Measurements from ENCODE around the gene TEX13D.
"Not testable (repeated sequence)": the region's sequence is repeated elsewhere in the genome, so short reads cannot be mapped to it uniquely, and the experiment has no call there.

Gene TEX13D

DNA sequence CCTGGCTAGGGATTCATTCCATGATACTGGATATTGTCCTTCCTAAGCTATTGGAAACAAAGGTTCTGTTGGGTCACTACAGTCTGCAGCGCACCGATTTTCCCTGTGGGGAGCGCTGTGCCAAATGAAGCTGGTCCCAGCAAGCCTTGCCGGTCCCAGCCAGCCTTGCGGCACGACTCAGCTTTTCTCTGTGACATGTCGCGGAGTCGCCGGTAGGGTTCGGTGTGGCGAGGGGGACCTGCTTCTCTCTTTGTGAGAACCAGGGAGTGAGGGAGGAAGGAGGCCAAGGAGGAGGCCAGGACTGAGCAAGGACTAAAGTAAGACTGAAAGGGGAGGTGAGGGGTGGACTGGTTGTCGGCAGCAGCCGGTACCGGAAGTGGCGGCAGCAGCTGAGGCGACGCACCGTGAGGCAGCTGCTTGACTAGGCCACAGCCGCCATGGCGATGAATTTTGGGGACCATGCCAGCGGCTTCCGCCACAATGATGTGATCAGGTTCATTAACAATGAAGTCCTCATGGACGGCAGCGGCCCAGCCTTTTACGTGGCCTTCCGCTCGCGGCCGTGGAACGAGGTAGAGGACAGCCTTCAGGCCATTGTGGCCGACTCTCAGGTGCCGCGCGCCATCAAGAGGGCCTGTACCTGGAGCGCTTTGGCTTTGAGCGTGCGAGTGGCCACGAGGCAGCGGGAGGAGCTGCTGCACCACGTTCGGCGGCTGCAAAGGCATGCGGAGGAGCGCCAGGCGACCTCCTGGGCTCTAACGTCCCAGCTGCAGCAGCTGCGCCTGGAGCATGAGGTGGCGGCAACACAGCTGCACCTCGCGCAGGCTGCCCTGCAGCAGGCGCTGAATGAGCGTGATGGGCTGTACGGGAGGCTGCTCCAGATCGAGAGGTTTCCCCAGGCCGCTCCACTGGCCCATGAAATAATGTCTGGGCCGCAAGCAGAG, at the start of gene TEX13D:
Gene TEX13D (plus strand): TSS at position 180 of the 944 bp plus-strand sequence. CDS start 258 bp downstream, at position 438.
- DNase-seq: no peak

DNA sequence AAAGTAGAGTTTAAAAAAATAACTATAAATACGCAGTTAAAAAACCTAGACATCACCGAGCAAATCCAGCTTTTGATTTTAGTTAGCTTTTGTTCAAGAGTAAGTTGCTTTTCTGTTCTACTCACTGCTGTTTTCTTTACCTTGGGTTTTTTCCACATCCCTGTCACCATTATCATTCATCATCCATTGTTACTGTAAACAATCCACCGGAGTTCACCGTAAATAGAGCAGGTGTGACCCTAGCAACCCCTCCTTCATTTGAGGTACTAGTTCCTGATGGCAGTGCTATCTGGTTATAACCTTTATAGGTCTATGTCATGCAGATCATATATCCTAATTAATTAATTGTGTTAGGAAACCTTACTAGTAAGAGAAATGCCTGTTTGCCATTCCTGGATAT, 43.0 kb upstream of the TEX13D start:
- no peak for DNase-seq

DNA sequence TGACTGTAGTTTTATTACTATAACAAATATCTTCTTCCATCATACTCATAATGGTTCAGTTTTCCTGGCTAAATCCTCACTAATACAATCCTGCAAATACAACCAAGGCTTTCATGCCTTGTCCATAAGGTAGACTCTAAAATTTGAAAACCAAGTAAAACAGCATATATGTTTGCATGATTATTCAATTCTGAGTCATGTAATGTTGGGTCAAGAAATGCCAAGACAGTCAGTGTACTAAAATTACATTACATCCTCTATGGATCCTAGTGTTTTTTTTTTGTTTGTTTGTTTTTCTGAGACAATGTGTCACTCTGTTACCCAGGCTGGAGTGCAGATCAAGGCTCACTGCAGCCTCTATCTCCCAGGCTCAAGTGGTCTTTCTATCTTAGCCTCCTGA, 38.6 kb upstream of the TEX13D start:
- no peak for DNase-seq

DNA sequence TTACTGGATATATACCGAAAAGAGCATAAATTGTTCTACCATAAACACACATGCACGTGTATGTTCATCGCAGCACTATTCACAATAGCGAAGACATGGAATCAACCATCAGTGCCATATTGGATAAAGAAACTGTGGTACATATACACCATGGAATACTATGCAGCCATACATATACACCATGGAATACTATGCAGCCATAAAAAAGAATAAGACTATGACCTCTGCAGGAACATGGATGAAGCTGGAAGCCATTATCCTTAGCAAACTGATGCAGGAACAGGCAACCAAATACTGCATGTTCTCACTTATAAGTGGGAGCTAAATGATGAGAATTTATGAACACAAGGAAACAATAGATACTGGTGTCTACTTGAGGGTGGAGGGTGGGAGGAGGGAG, 33.1 kb upstream of the TEX13D start:
- DNase-seq: not testable (repeated sequence)

DNA sequence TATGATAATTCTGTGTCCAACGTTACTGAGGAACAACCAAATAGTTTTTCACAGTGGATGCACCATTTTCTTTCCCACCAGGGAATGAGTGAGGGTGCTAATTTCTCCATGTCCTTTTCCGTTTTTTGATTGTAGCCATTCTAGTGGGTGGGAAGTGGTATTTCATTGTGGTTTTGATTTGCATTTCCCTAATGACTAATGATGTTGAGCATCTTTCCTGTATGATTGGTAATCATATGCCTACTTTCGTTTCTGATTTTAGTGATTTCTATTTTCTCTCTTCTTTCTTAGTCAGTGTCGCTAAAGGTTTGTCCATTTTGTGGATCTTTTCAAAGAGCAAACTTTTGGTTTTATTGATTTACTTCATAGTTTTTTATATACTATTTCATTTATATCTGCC, 32.1 kb upstream of the TEX13D start:
- DNase-seq: peak; percentile 78

DNA sequence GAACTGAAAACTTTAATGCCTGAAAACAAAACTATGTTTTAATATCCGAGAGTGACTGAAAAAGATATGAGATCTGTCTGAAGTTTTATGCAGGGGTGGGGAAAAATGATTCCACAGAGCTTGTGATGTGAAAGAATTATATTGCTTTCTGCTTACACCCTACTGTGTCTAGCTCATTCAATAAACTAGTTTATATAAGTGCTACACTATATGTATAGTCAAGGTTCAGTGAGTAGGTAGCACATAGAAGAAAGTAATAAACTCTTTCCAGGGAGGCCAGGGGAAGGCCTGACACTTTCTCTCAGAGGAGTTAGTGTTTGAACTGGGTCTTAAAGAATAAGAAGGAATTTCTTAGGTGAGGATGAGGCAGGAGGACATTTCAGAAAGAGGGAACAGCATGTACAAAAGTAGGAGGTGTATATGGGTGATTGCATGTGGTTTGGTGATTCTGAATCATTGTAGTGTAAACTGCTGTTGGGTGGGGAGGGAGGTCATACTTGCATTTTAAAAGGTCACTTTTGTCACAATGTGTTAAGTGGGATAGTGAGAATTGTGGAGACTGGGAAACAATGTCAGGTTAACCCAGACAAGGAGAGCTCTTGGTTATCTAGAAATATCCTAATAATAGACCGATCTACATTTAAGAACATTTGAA, 25.1 kb upstream of the TEX13D start:
- DNase-seq: no peak

DNA sequence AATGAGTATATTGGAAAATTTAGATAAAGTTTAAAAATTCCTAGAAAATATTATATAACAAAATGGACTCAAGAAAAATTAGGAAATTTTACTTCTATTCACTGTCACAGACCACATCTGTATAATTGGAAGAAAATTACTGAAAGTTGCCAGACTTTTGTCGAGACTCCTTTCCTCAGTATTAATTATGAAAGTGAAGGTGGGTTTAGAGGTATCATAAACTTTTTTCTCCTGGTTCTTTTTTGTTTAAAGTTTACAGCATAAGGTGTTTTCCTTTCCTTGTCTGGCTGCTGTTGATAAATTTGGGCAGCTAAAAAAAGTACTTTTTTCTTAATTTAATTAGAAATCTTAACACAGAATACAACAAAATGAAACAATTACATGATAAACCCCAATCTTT, 6.7 kb upstream of the TEX13D start:
- DNase-seq: no peak

DNA sequence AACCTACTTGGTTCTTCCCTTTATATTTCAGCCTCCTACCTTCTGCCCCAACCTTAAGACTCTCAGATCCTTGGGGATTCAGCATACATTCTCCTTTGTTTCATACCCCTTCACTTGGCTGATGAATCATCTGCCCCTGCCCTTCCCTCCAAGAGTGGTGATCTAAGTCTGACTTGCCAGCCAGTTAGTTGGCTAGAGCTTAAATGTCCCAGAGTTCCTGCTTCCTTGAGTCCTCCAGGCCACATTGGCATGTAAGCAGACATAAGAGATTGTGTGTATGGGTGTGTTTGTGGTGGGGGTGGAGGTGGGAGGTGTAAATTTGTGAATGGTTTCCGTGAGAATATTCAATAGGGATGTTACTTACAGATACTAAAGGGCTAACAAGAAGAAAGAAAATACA, 3.7 kb upstream of the TEX13D start:
- DNase-seq: no peak

DNA sequence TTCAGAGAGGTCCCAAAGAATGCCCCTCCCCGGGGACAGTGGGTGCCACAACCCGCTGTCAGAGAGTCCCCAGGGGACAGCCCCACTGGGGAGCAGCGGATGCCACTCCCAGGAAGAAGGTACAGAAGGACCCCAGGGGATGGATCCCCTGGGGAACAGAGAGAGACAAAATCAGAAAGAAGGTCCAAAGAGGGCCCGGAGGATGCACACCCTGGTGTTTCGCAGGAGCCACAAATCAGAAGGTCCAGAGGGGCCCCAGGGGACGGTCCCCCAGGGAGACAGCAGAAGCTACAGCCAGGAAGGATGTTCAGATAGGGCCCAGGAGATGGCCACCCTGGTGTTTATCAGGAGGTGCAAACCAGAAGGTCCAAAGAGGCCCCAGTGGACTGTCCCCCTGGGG, 1.4 kb downstream of the TEX13D start:
- DNase-seq: no peak

DNA sequence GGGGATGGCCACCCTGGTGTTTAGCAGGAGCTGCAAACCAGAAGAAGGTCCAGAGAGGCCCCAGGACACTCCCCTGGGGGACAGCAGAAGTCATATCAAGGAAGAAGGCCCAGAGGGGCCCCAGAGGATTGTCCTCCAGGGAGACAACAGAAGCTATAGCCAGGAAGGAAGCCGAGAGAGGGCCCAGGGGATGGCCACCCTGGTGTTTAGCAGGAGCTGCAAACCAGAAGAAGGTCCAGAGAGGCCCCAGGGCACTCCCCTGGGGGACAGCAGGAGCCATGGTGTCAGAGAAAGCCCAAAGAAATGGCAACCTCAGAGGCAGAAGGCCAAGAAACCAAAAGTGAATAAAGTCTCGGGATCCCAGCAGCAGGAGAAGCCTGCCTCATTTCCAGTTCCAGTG, 2.1 kb downstream of the TEX13D start:
- not testable (repeated sequence) for DNase-seq

DNA sequence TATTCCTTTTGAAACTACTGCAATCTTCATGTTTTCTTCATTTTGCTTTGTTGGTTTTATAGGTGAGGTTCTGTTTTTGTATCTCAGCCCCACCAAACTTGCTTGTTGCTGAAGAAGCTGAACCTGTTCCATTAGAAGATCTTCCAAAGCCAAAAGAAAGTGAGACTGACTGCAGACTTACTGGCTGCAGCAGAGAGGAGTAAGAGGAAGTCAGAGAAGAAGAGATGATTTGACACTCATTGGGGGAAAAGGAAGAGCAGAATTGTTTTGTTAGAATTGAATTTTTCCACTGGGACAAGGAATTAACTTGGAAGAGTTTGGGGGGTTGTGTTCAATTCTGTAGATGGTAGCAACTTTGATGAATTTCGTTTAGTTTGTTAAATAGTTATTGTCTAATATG, 3.1 kb downstream of the TEX13D start:
- DNase-seq: no peak

DNA sequence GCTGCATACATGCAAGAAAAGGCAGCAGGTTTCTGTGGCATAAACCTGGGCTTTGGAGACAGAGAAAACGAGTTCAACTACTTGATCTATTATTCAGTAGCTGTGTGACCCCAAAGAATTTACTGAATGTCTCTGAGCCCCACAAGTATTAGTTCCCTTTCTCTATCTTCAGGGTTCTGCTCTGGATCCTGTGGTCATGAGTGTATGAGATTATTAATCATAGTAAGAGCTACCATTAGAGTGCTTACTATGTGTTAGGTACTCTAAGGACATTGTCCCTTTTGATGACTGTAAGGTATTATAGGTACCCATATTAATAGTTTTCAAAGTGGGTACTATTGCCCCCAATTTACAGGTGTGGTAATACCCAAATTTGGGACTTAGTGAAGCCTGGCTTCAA, 5.5 kb downstream of the TEX13D start:
- no peak for DNase-seq

DNA sequence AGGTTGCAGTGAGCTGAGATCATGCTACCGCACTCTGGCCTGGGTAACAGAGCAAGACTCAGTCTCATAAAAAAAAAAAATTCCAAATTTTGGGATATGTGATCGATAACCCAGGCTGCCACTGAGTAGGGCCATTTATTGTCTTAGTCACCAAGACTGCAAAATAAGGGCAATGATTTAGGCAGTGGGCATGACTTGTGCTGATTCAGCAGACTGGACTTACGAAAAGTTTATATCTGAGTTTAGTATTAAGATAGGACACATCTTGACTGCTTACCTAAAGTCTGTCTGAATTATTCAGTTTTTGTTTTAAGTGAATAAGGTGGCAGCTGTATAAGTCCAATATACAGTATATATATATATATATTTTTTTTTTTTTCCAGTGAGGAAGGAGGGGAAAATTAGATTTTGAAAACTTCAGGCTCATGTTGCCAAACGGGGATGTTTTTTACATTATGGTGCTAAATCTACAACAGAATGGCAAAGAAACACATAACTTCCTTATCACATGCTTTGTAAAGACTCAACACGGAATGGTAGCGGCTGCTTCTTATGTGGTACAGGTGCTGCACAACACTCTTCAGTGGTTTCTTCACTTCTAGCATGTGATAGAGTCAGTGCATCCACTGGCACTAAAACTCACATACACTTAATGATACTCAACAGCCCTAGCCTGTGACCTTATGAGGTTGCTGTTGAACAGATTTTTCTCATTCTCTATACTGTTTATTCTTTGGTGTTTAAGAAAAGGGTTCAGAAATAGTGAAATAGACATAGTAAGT, 6.5 kb downstream of the TEX13D start:
- DNase-seq: no peak

DNA sequence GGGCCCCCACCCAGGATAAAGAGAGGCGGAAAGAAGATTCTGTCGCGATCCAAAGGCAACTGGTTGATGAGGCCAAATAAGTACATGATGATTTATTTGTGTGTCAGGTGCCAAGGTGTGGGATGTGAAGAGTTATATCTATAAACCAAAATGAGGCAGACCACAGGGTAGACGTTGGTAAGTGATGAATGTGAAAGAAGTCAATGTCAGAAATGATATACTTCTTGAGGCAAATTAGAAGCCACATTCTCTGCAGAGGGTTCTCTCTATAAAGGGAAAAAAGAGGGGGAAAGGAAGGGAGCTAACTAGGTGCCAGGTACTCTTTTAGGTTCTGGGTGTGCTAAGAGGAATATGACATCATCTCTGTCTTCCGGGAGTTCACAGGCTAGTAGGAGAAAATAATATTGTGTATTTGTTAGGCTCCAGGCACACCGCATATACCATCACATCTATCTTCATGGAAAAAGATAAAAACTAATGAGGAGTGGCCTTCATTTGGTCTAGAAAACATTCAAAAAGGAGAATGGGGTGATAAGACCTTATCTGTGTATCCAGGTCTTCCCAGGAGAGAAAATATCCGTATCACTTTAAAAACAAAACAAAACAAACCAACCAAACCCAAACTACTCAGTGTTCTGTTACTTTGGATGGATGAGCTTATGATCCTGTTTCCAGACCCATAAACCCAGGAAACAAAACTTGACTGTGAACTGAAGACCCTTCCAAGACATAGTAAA, 9.1 kb downstream of the TEX13D start:
- DNase-seq: peak; percentile 64

DNA sequence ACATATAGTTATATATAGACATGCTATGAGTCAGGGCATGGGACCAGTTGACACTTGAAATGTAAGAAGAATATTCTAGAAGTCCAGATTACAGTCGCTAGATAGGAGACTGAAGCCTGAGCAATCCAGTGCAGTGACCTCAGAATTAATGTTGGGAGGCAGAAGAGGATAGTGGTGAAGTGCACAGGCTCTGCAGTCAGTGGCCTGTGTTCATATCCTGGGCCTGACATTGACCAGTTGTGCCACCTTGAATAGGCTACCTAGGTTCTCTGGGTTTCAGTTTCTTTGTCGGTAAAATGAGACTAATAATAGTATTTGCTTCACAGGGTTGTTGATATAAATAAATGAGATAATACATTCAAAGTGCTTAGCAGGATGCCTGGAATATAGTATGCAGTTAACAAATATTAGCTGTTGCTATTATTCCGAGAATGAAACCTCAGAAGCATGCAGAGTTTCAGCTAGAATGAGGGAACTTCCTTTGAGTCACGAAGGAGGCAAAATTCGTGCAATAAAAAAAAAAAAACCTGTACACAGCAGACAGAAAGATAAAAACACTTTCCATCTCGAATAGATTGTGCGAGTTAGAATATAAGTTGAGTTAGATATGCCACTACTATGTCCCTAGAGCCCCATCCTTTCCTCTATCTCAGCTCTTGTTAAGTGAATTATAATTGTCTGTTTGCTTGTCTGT, 9.9 kb downstream of the TEX13D start:
- DNase-seq: no peak

DNA sequence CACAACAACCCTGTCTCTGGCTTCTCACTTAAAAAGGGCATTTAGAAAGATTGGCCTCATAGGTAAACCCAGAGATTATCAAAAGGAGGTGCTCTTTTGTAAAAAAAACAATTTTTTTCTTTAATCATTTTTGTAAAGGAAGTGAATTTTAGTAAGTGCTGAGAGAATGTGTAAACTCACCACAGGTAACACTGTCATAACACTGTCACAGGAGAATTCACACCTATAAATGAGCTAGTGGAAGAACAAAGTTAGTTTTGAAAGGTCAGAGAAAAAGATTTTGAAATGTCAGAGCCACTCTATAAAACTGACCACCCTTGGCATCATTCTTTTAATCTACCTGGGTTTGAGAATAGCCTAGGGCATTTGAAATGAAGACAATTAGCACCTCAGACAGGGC, 10.6 kb downstream of the TEX13D start:
- DNase-seq: no peak

DNA sequence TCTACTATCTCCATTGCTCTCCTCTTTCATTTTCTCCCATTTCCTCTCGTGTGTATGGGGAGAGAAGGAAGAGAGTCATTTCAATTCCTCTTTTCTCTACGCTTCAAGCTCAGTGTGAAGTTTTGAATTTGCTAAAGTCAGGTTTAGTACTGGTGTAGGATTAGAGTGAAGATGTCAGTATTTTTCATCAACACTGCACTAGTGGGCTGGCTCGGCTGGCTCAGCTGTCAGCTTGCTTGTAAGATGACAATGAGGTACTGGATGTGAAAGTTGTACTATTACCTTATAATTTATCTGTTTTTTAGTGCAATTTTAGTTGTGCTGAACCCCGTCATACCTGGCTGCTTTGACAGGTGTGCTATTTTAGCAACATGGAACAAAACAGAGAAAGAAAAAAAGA, 11.8 kb downstream of the TEX13D start:
- no peak for DNase-seq

DNA sequence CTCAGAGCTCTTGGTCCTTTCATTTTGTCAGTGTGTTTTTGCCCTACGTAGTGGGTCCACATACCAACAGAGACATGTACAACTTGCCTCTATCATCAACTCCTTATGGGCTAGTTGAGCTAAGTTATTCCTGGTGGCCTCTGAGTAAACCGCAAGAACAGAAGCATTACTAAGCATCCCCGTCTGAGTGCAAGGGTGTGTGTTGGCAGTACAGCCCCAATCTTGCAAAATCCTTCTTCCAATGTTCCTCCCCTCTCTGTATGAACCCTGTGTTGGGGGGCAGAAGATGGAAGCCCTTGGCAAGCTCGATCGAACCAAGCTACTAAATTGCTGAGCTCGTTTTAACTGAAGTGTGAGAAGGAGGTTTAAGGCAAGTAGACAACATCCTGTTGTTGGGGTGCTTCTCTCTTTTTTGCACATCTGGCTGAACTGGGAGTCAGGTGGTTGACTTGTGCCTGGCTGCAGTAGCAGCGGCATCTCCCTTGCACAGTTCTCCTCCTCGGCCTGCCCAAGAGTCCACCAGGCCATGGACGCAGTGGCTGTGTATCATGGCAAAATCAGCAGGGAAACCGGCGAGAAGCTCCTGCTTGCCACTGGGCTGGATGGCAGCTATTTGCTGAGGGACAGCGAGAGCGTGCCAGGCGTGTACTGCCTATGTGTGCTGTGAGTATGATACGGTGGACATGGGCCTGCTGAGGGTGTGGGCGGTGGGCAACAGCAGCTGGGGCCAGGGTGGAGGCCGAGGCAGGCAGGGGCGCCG, 13.8 kb downstream of the TEX13D start, which contains the start of gene SH2D1A:
Gene SH2D1A (plus strand): TSS at position 447 of the 760 bp plus-strand sequence. CDS start 80 bp downstream, at position 527.
- peak; percentile 67 for DNase-seq

DNA sequence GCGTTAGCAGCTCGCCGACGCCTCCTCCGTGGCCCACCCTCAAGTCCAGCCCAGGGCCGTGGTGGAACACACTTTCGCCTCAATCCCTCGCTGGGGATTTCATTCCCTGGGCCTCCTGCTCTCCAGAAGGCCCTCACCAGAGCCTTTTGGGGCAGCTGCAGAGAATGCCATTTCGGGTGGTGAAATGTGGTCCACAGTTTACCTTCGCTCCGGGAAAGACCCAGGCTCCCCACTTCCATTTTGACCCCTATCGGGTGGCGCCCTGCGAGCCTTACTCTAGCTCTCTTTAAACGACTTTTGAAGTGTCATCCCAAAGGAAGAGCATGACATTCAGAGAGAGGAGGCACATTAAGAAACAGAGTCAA, 14.4 kb downstream of the TEX13D start:
- no peak for DNase-seq

DNA sequence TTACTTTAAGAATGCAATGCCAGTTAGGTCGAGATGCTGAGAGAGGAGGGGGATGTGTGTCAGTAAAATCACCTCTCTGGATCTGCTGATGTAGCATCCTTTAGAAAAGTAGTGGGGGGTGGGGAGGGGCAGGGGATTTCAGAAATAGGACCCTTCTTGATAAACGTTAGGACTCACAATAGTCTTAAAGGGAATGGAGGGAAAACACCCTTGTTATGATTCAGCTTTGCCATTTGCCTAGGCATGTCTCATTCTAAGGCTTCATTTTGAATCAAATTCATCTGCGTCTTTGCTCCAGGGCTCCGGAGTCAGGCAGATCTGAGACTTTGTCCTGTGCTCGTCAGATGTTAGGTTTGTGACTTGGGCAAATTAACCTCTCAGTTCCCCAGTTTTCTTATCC, 14.8 kb downstream of the TEX13D start:
- peak; percentile 72 for DNase-seq

DNA sequence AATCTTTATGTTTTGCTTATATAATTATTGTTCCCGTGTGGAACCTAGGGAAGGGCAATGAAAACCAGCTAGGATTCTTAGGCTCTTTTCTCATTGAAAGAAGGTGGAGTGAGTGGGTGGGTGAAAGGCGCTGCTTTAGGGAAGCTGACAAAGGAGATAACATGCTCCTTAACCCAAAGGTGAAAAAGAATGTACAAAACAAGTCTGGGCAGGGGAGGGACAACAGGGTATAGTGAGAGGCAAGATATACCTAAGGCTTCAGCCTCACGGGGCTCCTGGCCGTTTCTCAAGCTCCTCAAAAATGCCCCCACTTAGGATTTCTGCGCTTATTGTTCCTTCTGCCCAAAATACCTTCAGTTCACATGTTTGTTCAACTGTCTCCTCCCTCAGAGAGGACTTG, 15.7 kb downstream of the TEX13D start:
- DNase-seq: no peak

All from activated CD4-positive, alpha-beta T cell treated with anti-CD3 and anti-CD28 coated beads, Interleukin-2, amount 50 U/mL, for 16 hours (primary cell).